HL-60 (cell line): ENCODE data around the gene PTPRJ.
A peak's percentile ranks its signal among the peaks of the same experiment; 100 is the strongest.
"Not testable (repeated sequence)": the region's sequence is repeated elsewhere in the genome, so short reads cannot be mapped to it uniquely, and the experiment has no call there.

Source experiments
- DNase-seq, 2 experiments: peaks; one replicate each; pipeline ENCODE4 v3.0.0-alpha.2; 2010 to 2020; ENCODE audit warnings: low read depth in 1 of 2, low spot score in 1 of 2
- H3K27ac ChIP-seq: fragments of 250-450 bp; sonication (Bioruptor Pico); replicated peaks from 2 replicates; pipeline ENCODE4 v1.5.1; 2020; ENCODE audit warnings: mild to moderate bottlenecking, moderate library complexity
- H3K27me3 ChIP-seq: fragments of 250-450 bp; sonication (Bioruptor Pico); 2 replicates; pipeline ENCODE4 v1.5.1; 2021; ENCODE audit warnings: mild to moderate bottlenecking, moderate library complexity; ENCODE audit not compliant: insufficient read depth, poor library complexity, severe bottlenecking
- H3K4me3 ChIP-seq: replicated peaks from 2 replicates; pipeline ENCODE4 v1.5.1; 2011; ENCODE audit warnings: mild to moderate bottlenecking, control low read depth, low read length; ENCODE audit not compliant: insufficient read depth
- CTCF ChIP-seq: IDR thresholded peaks from one replicate; pipeline ENCODE4 v1.5.1; 2011; ENCODE audit warnings: low read length, control low read depth, inconsistent platforms; ENCODE audit not compliant: insufficient read depth
- GABPA ChIP-seq: IDR thresholded peaks from 2 replicates; pipeline ENCODE4 v1.6.1; 2012; ENCODE audit warnings: low read depth
- POLR2AphosphoS5 ChIP-seq: IDR thresholded peaks from 2 replicates; pipeline ENCODE4 v1.6.1; 2012; ENCODE audit warnings: low read depth
- REST ChIP-seq: IDR thresholded peaks from 2 replicates; pipeline ENCODE4 v1.6.1; 2012; ENCODE audit warnings: low read depth; ENCODE audit not compliant: insufficient replicate concordance
- SPI1 ChIP-seq: IDR thresholded peaks from 2 replicates; pipeline ENCODE4 v1.6.1; 2012; ENCODE audit warnings: low read depth, mild to moderate bottlenecking, borderline replicate concordance

PTPRJ gene

GRCh38 chr11:47949001-47949675, 31.2 kb upstream of the PTPRJ start:
- TF ChIP-seq SPI1: 0 out of 2 replicates have a peak, but pooled peaks have one; percentile 21
- H3K27ac ChIP-seq, H3K4me3 ChIP-seq, DNase-seq, H3K27me3 ChIP-seq: not testable (repeated sequence)

- H3K4me3 ChIP-seq: no peak overlapping the region
- H3K27ac ChIP-seq: no peak overlapping the region
- no peak for DNase-seq
- no peak for TF ChIP-seq POLR2AphosphoS5
- TF ChIP-seq CTCF: no peak
- no peak for TF ChIP-seq REST
- TF ChIP-seq SPI1: no peak
- TF ChIP-seq GABPA: no peak
- no peaks in the 10 kb centered on the region for H3K27me3 ChIP-seq
Measured at GRCh38 chr11:47950396-47950795, 30.0 kb upstream of the PTPRJ start.

- 0 out of 2 replicates have a peak, but pooled peaks have one; percentile 18 for TF ChIP-seq POLR2AphosphoS5
- H3K4me3 ChIP-seq, H3K27me3 ChIP-seq: not testable (repeated sequence)
- peak overlapping the region; percentile 50 for H3K27ac ChIP-seq
- DNase-seq: peak; percentile 89 to 93
Measured at GRCh38 chr11:47951504-47951903, 28.9 kb upstream of the PTPRJ start.

- no peaks in the 10 kb centered on the region for H3K27me3 ChIP-seq
- DNase-seq: peak in 1 of 2 experiments; percentile 33
- H3K4me3 ChIP-seq: no peak overlapping the region
- H3K27ac ChIP-seq: no peak overlapping the region
- TF ChIP-seq CTCF (no peak), POLR2AphosphoS5 (no peak), SPI1 (peak; percentile 9; the same call in 1 of the 2 replicates), GABPA (no peak), REST (no peak)
Measured at GRCh38 chr11:47955061-47955755, 25.2 kb upstream of the PTPRJ start.
